Activated CD8-positive, alpha-beta memory T cell treated with anti-CD3 and anti-CD28 coated beads, Interleukin-2, amount 50 U/mL, for 24 hours (primary cell): Measurements from ENCODE around the gene CDR2L.
A peak's percentile ranks its signal among the peaks of the same experiment; 100 is the strongest.
"Not testable (repeated sequence)": the region's sequence is repeated elsewhere in the genome, so short reads cannot be mapped to it uniquely, and the experiment has no call there.

Experiments
- DNase-seq: peaks from one replicate; pipeline ENCODE4 v3.0.0-alpha.2; 2020; ENCODE audit errors: extremely low read depth

CDR2L gene

GRCh38 chr17:74981318-74981978 lies 6.0 kb upstream of the CDR2L start:
- no peak for DNase-seq

GRCh38 chr17:74981979-74982662 lies 5.3 kb upstream of the CDR2L start:
- peak; percentile 26 for DNase-seq

- not testable (repeated sequence) for DNase-seq
Observed at GRCh38 chr17:74982663-74983313, 4.6 kb upstream of the CDR2L start.

- no peak for DNase-seq
Observed at GRCh38 chr17:74986206-74986576, 1.2 kb upstream of the CDR2L start.

- DNase-seq = no peak
Observed at GRCh38 chr17:74987909-74988711, 678 bp downstream of the CDR2L start.

- DNase-seq = no peak
Observed at GRCh38 chr17:74990581-74991105, 3.2 kb downstream of the CDR2L start.

- DNase-seq = no peak
Observed at GRCh38 chr17:74992223-74992622, 4.8 kb downstream of the CDR2L start.

GRCh38 chr17:74994440-74994839 lies 7.0 kb downstream of the CDR2L start:
- no peak for DNase-seq

GRCh38 chr17:74995847-74996246 lies 8.4 kb downstream of the CDR2L start:
- no peak for DNase-seq

- DNase-seq = no peak
Observed at GRCh38 chr17:74998783-74999182, 11.4 kb downstream of the CDR2L start.

GRCh38 chr17:74999523-74999922 lies 12.1 kb downstream of the CDR2L start:
- DNase-seq = no peak

GRCh38 chr17:75001915-75002843 lies 14.7 kb downstream of the CDR2L start:
- DNase-seq = no peak

GRCh38 chr17:75003070-75003956 lies 15.9 kb downstream of the CDR2L start:
- DNase-seq = no peak

GRCh38 chr17:75003957-75004355 lies 16.5 kb downstream of the CDR2L start:
- no peak for DNase-seq

GRCh38 chr17:75004371-75004770 lies 16.9 kb downstream of the CDR2L start:
- DNase-seq = no peak

GRCh38 chr17:75005291-75005690 lies 17.9 kb downstream of the CDR2L start:
- DNase-seq = no peak

- not testable (repeated sequence) for DNase-seq
Observed at GRCh38 chr17:75006084-75006483, 18.7 kb downstream of the CDR2L start.

GRCh38 chr17:75006653-75007052 lies 19.2 kb downstream of the CDR2L start:
- DNase-seq = no peak

GRCh38 chr17:75008373-75008772 lies 20.9 kb downstream of the CDR2L start:
- no peak for DNase-seq
